Measurements from ENCODE around the gene TRPV3.

TRPV3 gene

GRCh38 chr17:3535253-3535995 is 22.2 kb downstream of the TRPV3 start:
- POLR2A ChIA-PET = interaction anchor here (0.8 kb wide), 1 partner anchor 216 kb away, joined by 6 read pairs; no protein-coding TSS in a partner anchor
- CTCF ChIA-PET = interaction anchor here (0.7 to 5.7 kb wide), 11 partner anchors 9 to 101 kb away, joined by 3 to 37 read pairs (median 3); partner anchors contain the start of genes SHPK and TRPV3
- peak; percentile 89 for DNase-seq (ENCODE audit: extremely low spot score)
- peak; percentile 89 for TF ChIP-seq CTCF (IDR thresholded peaks at IDR 0.05; ENCODE audit: control extremely low read depth, extremely low read depth, low read depth, missing control alignments)

GRCh38 chr17:3534881-3535252 is 22.7 kb downstream of the TRPV3 start:
- no peak for TF ChIP-seq CTCF (IDR thresholded peaks at IDR 0.05; ENCODE audit: control extremely low read depth, extremely low read depth, low read depth, missing control alignments)
- DNase-seq (ENCODE audit: extremely low spot score) = peak; percentile 59
- CTCF ChIA-PET = interaction anchor here (0.7 to 5.7 kb wide), 5 partner anchors 14 to 24 kb away, joined by 3 to 37 read pairs (median 3); partner anchors contain the start of gene TRPV3
- POLR2A ChIA-PET = interaction anchor here (0.8 kb wide), 1 partner anchor 216 kb away, joined by 6 read pairs; no protein-coding TSS in a partner anchor

- ChIA-PET POLR2A (no interaction called here), CTCF (interaction anchor here (5.7 kb wide), 1 partner anchor 21 kb away, joined by 37 read pairs; the partner anchor contains the start of gene TRPV3)
- no peak for DNase-seq (ENCODE audit: extremely low spot score)
- TF ChIP-seq CTCF (IDR thresholded peaks at IDR 0.05; ENCODE audit: control extremely low read depth, extremely low read depth, low read depth, missing control alignments) = no peak
Measured at GRCh38 chr17:3533752-3534151, 23.9 kb downstream of the TRPV3 start.

GRCh38 chr17:3532859-3533142 is 24.8 kb downstream of the TRPV3 start:
- DNase-seq (ENCODE audit: extremely low spot score) = no peak
- ChIA-PET CTCF (interaction anchor here (5.7 kb wide), 1 partner anchor 22 kb away, joined by 37 read pairs; the partner anchor contains the start of gene TRPV3), POLR2A (no interaction called here)
- no peak for TF ChIP-seq CTCF (IDR thresholded peaks at IDR 0.05; ENCODE audit: control extremely low read depth, extremely low read depth, low read depth, missing control alignments)

GRCh38 chr17:3532106-3532858 is 25.3 kb downstream of the TRPV3 start:
- DNase-seq (ENCODE audit: extremely low spot score) = no peak
- no peak for TF ChIP-seq CTCF (IDR thresholded peaks at IDR 0.05; ENCODE audit: control extremely low read depth, extremely low read depth, low read depth, missing control alignments)
- ChIA-PET CTCF (no interaction called here), POLR2A (no interaction called here)

GRCh38 chr17:3531266-3532101 is 26.1 kb downstream of the TRPV3 start:
- TF ChIP-seq CTCF (IDR thresholded peaks at IDR 0.05; ENCODE audit: control extremely low read depth, extremely low read depth, low read depth, missing control alignments) = no peak
- CTCF ChIA-PET = no interaction called here
- POLR2A ChIA-PET = no interaction called here
- no peak for DNase-seq (ENCODE audit: extremely low spot score)

All from GM10248 (cell line).